GM19452 (cell line): ENCODE data around the gene THBS4.
"Not testable (repeated sequence)": the region's sequence is repeated elsewhere in the genome, so short reads cannot be mapped to it uniquely, and the experiment has no call there.

Source experiments
- ATAC-seq: cut with Tn5 transposase; IDR thresholded peaks from one replicate; pipeline ENCODE4 v1.9.1; 2021; ENCODE audit not compliant: unreplicated experiment

Gene THBS4

GRCh38 chr5:80072103-80073073, 37.2 kb downstream of the THBS4 start:
- no peak for ATAC-seq

- no peak for ATAC-seq
These were observed 41.2 kb downstream of the THBS4 start for GRCh38 chr5:80076131-80077050.

DNA sequence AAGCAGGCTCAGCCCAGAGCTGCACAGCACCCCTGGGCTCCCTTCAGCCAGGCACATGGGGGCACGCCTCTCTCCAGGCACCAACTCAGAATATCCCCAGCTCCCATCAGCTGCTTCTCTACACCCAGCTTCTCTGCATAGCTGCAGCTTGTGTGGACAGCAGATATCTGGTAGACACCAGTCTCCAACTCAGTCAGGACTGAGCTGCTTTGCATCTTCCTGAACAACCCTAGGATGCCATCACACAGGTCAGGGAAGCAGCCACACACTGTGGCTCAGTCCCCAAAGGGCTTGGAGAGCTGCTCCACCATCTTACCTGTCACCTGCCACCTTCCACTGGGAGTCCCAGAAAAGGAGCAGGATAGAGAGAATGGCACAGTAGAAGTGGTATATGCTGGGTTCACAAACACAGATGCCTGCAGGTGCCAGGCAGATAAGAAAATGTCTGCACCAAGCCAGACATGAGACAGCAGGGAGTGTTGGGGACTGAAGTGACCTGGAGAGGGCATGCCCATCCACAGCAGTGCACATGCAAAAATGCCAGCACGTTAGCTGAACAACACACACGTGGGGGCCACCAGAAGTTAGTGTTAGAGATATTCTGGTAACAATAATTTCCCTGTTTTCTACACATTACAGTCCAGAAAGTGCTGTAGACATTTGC, 42.0 kb downstream of the THBS4 start:
- no peak for ATAC-seq

DNA sequence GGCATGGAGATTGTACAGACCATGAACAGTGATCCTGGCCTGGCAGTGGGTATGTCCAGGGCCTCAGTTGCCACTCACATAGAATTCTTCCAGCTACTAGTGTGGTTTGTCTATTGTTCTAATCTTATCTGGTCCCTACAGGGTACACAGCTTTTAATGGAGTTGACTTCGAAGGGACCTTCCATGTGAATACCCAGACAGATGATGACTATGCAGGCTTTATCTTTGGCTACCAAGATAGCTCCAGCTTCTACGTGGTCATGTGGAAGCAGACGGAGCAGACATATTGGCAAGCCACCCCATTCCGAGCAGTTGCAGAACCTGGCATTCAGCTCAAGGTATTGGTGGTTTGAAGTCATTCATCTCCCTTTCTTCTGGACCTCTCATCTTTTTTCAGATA, 43.8 kb downstream of the THBS4 start:
- no peak for ATAC-seq

- no peak for ATAC-seq
These were observed 47.1 kb downstream of the THBS4 start for GRCh38 chr5:80082281-80082680.

GRCh38 chr5:80082731-80083100, 47.6 kb downstream of the THBS4 start:
- ATAC-seq, result no peak

- ATAC-seq, result no peak
These were observed 48.1 kb downstream of the THBS4 start for GRCh38 chr5:80083101-80083890.

DNA sequence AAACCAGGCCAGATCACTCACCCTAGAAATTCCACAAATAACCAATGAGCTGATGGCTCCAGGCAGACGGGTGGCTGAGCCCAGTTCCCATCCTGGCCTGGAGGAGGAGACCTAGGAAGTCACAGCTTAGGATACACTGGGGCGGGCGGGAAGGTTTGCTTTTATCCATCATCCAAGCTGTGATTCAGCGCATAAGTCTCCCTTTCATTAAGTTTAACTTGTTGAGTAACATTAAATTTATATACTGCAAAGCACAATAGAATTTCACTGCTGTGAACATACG, 55.7 kb downstream of the THBS4 start:
- no peak for ATAC-seq

DNA sequence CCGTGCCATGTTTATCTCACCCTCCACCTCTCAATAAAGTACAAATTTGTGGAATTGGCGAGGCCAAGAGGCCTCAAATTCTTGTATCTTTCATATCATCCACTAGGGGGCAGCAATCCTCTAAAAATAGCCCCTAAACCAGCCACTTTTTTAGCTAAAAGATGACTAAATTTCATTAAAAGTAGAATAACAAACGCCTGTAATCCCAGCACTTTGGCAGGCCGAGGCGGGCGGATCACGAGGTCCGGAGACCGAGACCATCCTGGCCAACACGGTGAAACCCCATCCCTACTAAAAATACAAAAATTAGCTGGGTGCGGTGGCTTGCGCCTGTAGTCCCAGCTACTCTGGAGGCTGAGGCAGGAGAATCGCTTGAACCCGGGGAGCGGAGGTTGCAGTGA, 56.6 kb downstream of the THBS4 start:
- not testable (repeated sequence) for ATAC-seq

GRCh38 chr5:80092486-80093107, 57.4 kb downstream of the THBS4 start:
- no peak for ATAC-seq

DNA sequence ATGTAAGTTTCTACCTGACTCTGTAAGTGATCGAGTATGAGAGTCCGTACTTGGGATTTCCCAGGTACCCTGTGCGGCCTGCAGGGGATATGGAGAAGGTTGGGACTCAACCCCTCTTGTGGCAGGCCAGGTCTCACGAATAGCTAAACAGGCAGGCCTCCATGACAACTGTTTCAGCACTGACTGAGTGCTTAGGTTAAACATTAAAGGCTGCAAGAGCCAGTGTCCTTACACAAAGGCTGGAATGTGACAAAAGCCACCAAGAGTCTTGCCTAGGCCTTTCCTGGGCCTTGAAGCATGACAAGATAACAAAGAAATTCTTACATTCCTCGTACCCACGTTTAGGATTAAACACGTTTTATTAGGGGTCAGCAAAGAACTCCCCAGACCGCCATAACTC, 58.6 kb downstream of the THBS4 start:
- ATAC-seq, result no peak

DNA sequence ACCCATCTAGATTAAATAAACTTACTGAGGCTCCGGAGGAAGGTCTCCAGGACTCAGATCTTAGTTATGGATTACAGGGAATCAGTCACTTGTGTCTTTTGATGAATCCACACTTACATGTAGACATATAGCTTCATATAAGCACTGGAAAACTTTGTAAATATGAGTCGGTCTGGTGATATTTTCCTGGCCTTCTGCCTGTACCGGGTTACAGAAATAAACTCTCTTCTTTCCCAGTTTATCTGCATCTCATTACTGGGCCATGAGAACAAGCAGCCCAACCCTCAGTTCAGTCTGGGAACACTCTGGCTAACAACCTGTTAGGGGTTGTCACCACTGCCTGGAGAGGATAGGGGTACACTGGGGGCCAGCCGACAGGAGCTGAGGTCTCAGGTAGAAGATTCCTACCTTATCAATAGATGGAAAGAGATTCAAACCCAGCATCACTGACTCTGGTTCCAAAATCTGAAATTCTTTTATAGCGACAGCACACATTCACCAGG, 59.1 kb downstream of the THBS4 start:
- no peak for ATAC-seq

- ATAC-seq, result no peak
These were observed 62.3 kb downstream of the THBS4 start for GRCh38 chr5:80097451-80097850.

DNA sequence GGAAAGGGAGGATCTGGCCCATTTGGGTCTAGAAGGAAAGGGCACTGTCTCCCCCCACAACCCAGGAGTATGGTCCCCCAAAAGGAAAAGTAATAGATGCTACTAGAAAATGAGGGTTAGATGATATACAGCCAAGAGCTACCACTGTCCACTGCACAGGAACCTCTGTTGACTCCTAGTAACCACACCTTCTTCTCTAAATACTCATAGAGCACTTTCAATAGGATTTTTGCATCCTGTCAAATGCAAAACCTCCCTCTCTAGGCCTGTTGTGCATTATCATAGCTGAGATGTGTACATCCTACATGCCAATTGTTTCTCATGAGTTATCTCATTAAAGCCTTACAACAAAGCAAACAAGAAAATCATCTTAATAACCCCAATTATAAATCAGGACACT, 66.8 kb downstream of the THBS4 start:
- ATAC-seq, result peak; percentile 60

DNA sequence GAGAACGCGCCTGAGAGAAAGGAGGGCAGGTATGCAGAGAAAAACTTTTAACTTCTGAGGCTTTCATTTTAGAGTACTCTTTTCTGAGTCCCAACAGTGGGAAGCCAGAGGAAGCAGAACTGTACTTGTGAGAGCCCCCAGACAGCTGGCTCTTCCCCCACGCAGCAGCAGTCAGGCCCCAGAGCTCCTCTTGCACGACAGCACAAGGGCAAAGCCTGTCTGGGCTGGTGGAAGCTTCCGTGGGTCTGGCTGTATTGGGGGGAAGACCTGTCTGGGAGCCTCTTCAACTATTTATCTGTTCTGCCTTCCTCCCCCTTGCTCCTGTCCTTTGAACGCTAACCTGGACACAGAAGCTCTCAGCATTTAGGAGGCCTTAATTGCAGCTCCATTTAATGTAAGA, 68.2 kb downstream of the THBS4 start:
- no peak for ATAC-seq

DNA sequence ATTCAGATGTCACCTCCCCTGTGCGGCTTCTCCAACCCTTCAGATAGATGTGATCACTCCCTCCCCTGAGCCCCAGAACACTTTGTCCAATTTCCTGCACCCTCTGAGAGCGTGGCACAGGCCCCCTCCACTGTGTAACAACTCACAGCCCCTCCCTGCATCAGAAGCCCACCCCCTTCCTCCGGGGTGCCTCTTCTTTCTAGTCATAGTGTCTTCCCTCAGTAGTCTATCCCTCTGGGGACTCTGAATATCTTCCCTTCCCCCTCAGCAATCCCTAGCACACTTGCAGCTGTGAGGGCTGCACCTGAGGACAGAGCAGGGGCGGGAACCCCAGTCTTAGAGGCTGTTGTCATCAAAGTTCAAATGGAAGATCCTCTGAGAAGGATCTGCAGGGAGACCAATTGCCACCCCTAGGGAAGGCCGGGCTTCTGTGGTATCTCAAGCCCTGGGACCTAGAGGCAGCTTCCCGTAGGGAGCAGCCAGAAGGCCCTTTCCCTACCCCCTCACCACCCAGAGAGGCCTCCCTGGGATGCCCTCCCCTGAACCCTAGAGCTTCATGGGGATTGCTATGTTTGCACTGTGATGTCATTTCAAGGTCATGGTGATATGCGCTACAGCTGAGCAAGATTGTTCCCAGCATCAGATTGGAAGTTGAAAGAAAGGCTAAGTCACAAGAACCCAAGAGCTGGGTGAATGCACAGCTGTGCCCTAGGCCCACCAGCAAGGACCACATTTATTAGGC, 70.7 kb downstream of the THBS4 start:
- ATAC-seq, result no peak

- no peak for ATAC-seq
These were observed 71.8 kb downstream of the THBS4 start for GRCh38 chr5:80106916-80107315.

GRCh38 chr5:80109646-80110478, 74.7 kb downstream of the THBS4 start:
- ATAC-seq, result no peak
